OCI-LY7 (cell line): ENCODE data around the gene GIGYF1. TPM values are rescaled to one million over a fixed set of nuclear protein-coding genes. Genes with fewer than 3 reads are reported as not detected.

Source experiments
- BruUV-seq: library from RNA; stranded (reverse); fragments of 400-500 nt; replicated peaks from 2 replicates; lab custom pipeline; 2021; lab: Mats Ljungman, UMichigan
- CTCF ChIA-PET: fragments of 300-600 bp; sonication (Branson Sonifier 250); formaldehyde crosslinking; loops from one replicate; lab custom pipeline; 2022; ENCODE audit warnings: antibody characterized with exemption; ENCODE audit not compliant: unreplicated experiment; lab: Charles Lee
- POLR2A ChIA-PET: fragments of 300-600 bp; sonication (Branson Sonifier 250); formaldehyde crosslinking; loops from one replicate; lab custom pipeline; 2022; ENCODE audit warnings: antibody characterized with exemption; lab: Charles Lee
- DNase-seq: peaks from one replicate; pipeline ENCODE4 v3.0.0-alpha.2; 2015; ENCODE audit warnings: low spot score
- H2AFZ ChIP-seq: fragments of 200-600 bp; sonication (generic), shearing (Covaris generic); 2 replicates; pipeline ENCODE4 v1.6.1; 2014; ENCODE audit warnings: mild to moderate bottlenecking, antibody characterized with exemption, low read length, moderate library complexity
- H3K27ac ChIP-seq: fragments of 200-600 bp; sonication (generic); 2 replicates; pipeline ENCODE4 v1.5.1; 2014; ENCODE audit warnings: mixed run types, low read depth, mild to moderate bottlenecking, moderate library complexity, low read length, inconsistent platforms; ENCODE audit not compliant: poor library complexity, severe bottlenecking
- H3K36me3 ChIP-seq: fragments of 200-600 bp; sonication (generic); 2 replicates; pipeline ENCODE4 v1.6.1; 2014; ENCODE audit warnings: mild to moderate bottlenecking, antibody characterized with exemption, low read length, moderate library complexity, mixed read lengths; ENCODE audit not compliant: insufficient read depth
- H3K4me1 ChIP-seq: fragments of 200-600 bp; sonication (generic); 2 replicates; pipeline ENCODE4 v1.5.1; 2014; ENCODE audit warnings: mild to moderate bottlenecking, low read length; ENCODE audit not compliant: insufficient read depth, poor library complexity, severe bottlenecking
- H3K4me2 ChIP-seq: fragments of 200-600 bp; sonication (generic); 2 replicates; pipeline ENCODE4 v1.6.1; 2014; ENCODE audit warnings: mild to moderate bottlenecking, low read length
- H3K4me3 ChIP-seq: fragments of 200-600 bp; sonication (generic); 2 replicates; pipeline ENCODE4 v1.5.1; 2014; ENCODE audit warnings: mild to moderate bottlenecking, low read depth, low read length; ENCODE audit not compliant: poor library complexity, severe bottlenecking
- H3K79me2 ChIP-seq: fragments of 200-600 bp; sonication (generic); 2 replicates; pipeline ENCODE4 v1.6.1; 2016; ENCODE audit warnings: low read depth, mild to moderate bottlenecking, low read length, moderate library complexity, mixed read lengths; ENCODE audit not compliant: insufficient read depth
- H3K9me2 ChIP-seq: fragments of 200-600 bp; sonication (generic); 2 replicates; pipeline ENCODE4 v1.6.1; 2016; ENCODE audit warnings: mild to moderate bottlenecking, low read length, mixed read lengths; ENCODE audit not compliant: insufficient read depth
- H3K9me3 ChIP-seq: fragments of 200-600 bp; sonication (generic); 2 replicates; pipeline ENCODE4 v1.6.1; 2014; ENCODE audit warnings: mild to moderate bottlenecking, mixed run types, low read length, mixed read lengths
- H4K20me1 ChIP-seq: fragments of 200-600 bp; sonication (generic); 2 replicates; pipeline ENCODE4 v1.6.1; 2014; ENCODE audit warnings: mild to moderate bottlenecking, antibody characterized with exemption, low read length, moderate library complexity, mixed read lengths; ENCODE audit not compliant: insufficient read depth
- EZH2phosphoT487 ChIP-seq: fragments of 200-600 bp; sonication (generic); IDR thresholded peaks from 2 replicates; pipeline ENCODE4 v1.6.1; 2018; ENCODE audit warnings: low read depth, borderline replicate concordance, mild to moderate bottlenecking, mixed run types, antibody characterized with exemption, low read length, moderate library complexity, mixed read lengths
- intact Hi-C: fragments of 100-400 bp; cut with micrococcal nuclease; formaldehyde crosslinking; loops from one replicate; pipeline ENCODE4 v1.10.0; 2022; ENCODE audit not compliant: unreplicated experiment
- total RNA-seq, 2 experiments: library from RNA; depleted of rRNA in 1 of 2; stranded (reverse); fragments of >200 nt in 1 of 2; shearing (Covaris generic) in 1 of 2; gene quantifications; 2 replicates each; pipeline ENCODE4 v1.2.3, GENCODE V29; 2014 to 2022
- TF ChIP-seq, protein P1 (sequence below): fragments of 200-600 bp; sonication (generic); conservative IDR thresholded peaks from 2 replicates; pipeline ENCODE4 v1.5.1; 2014; ENCODE audit warnings: mild to moderate bottlenecking, antibody characterized with exemption, low read length, moderate library complexity, mixed read lengths

The GIGYF1 gene
- total RNA-seq, 2 experiments from 2014 or later: 40.2 to 52.0 TPM

DNA sequence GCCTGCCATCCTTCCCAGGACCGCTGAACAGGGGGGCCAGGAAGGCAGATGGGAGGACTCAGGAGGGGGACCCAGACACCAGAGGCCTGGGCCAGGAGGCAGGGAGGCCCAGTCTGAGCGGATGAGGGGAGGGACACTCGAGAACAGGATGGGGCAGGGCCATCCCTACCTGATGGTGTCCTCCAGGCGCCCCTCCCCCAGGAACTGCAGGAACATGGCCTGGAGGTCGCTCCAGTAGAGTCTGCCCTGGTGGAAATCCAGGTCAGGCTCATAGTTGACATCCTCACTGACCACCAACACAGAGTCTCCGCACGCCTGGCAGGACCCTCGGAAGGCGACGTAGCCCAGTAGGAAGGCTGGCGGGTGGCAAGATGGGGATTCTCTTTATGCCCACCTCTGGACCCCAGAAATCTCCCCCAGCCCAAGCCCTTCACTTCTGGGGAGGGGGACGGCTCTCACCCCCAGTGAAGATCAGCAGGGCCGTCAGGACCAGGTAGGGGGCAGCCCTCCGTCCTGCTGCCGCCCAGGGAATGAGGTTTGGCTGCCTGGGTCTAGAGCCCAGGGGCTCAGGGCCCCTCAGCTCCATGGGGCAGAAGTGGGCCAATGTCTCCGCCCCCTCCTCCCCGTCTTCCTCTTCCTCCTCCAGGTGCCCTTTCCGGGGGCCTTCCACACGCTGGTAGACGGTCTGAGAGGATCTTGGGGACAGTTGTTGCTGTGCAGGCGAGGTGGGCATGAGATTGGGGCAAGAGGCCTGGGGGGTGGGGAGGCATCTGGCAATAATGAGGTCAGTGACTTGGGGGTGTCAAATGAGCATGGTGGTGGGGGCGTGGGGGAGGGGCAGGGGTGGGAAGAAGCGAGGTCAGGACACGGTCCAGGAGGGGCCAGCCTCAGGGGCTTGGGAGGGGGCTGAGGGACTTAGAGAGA is 53.3 kb downstream of the GIGYF1 start:
- TF ChIP-seq, protein P1, sequence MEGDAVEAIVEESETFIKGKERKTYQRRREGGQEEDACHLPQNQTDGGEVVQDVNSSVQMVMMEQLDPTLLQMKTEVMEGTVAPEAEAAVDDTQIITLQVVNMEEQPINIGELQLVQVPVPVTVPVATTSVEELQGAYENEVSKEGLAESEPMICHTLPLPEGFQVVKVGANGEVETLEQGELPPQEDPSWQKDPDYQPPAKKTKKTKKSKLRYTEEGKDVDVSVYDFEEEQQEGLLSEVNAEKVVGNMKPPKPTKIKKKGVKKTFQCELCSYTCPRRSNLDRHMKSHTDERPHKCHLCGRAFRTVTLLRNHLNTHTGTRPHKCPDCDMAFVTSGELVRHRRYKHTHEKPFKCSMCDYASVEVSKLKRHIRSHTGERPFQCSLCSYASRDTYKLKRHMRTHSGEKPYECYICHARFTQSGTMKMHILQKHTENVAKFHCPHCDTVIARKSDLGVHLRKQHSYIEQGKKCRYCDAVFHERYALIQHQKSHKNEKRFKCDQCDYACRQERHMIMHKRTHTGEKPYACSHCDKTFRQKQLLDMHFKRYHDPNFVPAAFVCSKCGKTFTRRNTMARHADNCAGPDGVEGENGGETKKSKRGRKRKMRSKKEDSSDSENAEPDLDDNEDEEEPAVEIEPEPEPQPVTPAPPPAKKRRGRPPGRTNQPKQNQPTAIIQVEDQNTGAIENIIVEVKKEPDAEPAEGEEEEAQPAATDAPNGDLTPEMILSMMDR: no peak
- no peak for TF ChIP-seq EZH2phosphoT487
- no peak overlapping the region for H3K27ac ChIP-seq
- H4K20me1 ChIP-seq: no peaks in the 10 kb centered on the region
- ChIA-PET CTCF (no interaction called here), POLR2A (no interaction called here)
- H3K9me2 ChIP-seq: no peaks in the 10 kb centered on the region
- no peaks in the 10 kb centered on the region for H3K9me3 ChIP-seq
- no peak overlapping the region for H3K4me2 ChIP-seq
- no peak overlapping the region for H2AFZ ChIP-seq
- H3K79me2 ChIP-seq: no peaks in the 10 kb centered on the region
- BruUV-seq: no TSS peak
- no peaks in the 10 kb centered on the region for H3K36me3 ChIP-seq
- no peak overlapping the region for H3K4me3 ChIP-seq
- peaks cover 13% of the 10 kb centered on the region for H3K4me1 ChIP-seq
- intact Hi-C loops: no loop called here
- DNase-seq: no peak

DNA sequence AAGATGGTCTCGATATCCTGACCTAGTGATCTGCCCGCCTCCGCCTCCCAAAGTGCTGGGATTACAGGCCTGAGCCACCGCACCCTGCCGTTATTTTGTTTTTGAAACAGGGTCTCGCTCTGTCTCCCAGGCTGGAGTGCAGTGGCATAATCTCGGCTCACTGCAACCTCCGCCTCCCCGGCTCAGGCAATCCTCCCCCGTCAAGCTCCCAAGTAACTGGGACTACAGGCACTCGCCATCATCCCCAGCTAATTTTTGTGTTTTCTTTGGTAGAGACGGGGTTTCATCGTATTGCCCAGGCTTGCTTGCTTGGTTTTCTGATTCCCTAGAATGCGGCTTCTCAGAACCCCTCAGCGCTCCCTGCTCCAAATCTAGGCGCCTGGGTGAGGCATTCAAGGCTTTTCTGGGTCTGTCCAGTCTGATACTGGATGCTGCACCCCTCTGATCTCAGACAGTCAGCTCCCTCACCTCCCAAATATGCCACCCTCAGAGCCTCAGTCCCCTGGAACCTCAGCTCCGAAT is 54.0 kb downstream of the GIGYF1 start:
- no peaks in the 10 kb centered on the region for H4K20me1 ChIP-seq
- no peak overlapping the region for H3K27ac ChIP-seq
- peaks cover 13% of the 10 kb centered on the region for H3K4me1 ChIP-seq
- intact Hi-C loops: no loop called here
- no peaks in the 10 kb centered on the region for H3K9me3 ChIP-seq
- no peaks in the 10 kb centered on the region for H3K79me2 ChIP-seq
- no peak overlapping the region for H3K4me3 ChIP-seq
- no peak overlapping the region for H3K4me2 ChIP-seq
- POLR2A ChIA-PET: interaction anchor here (0.6 kb wide), 1 partner anchor 21 kb away, joined by 3 read pairs; no protein-coding TSS in a partner anchor
- no peaks in the 10 kb centered on the region for H3K9me2 ChIP-seq
- CTCF ChIA-PET: no interaction called here
- TF ChIP-seq, protein P1: no peak
- no peak for TF ChIP-seq EZH2phosphoT487
- H3K36me3 ChIP-seq: no peaks in the 10 kb centered on the region
- no TSS peak for BruUV-seq
- DNase-seq: no peak
- H2AFZ ChIP-seq: no peak overlapping the region
